Glomerular visceral epithelial cell (primary cell): ENCODE data around the gene CERS4.
"Not testable (repeated sequence)": the region's sequence is repeated elsewhere in the genome, so short reads cannot be mapped to it uniquely, and the experiment has no call there.

ENCODE experiments used
- DNase-seq: peaks from one replicate; pipeline ENCODE4 v3.0.0-alpha.2; 2016; ENCODE audit errors: extremely low spot score

CERS4 gene

DNA sequence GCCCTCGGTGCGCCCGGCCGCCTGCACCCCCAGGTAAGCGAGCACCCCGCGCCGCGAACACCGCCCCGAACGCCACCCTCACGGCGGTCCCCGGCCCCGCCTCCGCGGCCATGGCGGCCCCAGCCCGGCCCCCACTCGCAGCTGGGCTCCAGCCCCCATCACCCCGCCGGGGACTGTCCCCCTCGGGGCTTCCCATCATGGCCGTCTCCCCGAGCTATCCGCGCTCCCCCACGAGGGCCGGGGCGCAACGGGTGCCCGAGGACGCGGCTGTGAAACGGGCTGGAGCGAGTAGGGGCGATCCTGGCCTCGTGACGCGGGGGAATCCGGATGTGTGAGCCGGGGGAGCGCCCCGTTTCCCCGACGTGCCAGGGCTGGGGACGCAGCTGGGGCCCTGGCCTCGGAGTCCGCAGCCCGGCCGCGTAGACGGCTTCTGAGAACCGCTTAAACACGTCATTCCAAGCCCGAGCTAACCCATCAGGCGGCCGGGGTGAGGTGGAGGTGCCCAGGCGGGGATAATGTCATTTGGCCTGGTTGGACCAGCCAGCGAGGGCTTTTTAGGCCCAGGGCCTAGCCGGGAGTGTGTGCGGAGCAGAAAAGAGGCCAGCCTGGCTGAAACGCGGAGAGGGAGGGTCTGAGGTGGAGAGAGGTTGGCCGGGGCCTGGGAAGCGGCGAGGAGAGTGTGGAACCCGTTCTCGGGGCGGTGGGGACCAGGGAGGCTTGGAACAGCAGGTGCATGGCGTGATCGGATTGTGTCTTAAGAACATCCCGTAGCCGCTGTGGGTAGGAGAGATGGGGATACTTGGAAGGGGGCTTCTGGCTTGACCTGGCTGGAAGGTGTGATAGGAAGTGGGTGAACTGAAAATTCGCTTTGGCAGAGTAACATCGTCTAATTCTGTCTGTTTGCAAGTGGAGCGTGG, 550 bp downstream of the CERS4 start:
- peak; percentile 34 for DNase-seq

DNA sequence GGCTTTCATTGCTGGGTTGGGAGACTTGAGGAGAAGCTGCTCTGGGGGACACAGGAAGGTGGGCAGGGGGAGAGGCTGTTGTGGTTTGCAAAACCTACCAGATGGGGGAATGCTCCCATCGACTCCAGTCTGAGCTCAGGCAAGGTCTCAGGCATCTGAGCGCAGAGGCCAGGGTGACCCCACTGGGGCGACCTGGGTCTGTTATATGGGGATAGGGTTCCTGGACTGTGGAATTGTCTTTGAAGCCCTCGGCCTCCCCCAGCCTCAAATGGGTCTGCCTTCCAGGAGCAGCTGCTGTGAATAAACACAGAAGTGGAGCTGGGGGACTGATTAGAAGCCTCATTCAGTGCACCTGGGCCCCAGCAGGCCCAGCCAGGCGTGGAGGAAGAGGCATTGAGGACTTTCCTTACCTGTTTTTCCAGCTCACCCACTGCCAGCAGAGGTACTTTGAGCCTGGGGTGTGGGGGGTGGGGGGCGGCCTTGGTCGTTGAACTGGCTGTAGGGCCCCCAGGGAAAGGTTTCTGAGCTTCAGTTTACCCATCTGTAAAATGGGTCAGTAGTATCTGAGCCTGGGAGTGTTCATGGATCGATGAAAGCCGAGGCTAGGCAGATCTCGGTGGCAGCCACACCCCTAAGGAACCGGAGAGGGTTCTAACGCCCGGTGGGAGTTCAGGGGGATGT, 1.4 kb downstream of the CERS4 start:
- DNase-seq: no peak

DNA sequence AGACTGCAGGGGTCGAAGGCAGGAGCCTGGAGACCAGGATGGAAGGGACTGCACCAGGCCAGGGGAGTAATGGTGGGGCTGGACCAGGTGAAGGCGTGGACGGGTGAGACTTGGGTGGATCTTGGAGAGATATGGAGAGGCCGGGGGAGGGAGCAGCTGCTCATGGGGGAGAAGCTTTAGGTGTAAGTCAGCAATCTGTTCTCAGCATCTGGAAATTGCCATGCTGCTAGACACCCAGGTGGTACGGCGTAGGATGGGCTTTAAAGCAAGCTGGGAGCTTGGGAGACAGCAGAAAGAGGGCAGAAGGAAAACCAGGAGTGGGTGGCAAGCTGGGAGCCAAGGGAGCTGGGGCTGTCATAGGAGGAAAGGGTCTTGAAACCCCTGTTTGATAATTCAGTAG, 3.0 kb downstream of the CERS4 start:
- DNase-seq: no peak

- no peak for DNase-seq
These were observed 3.7 kb downstream of the CERS4 start for GRCh38 chr19:8212916-8213315.

- no peak for DNase-seq
These were observed 4.9 kb downstream of the CERS4 start for GRCh38 chr19:8213827-8214672.

GRCh38 chr19:8214802-8215201, 5.6 kb downstream of the CERS4 start:
- no peak for DNase-seq

DNA sequence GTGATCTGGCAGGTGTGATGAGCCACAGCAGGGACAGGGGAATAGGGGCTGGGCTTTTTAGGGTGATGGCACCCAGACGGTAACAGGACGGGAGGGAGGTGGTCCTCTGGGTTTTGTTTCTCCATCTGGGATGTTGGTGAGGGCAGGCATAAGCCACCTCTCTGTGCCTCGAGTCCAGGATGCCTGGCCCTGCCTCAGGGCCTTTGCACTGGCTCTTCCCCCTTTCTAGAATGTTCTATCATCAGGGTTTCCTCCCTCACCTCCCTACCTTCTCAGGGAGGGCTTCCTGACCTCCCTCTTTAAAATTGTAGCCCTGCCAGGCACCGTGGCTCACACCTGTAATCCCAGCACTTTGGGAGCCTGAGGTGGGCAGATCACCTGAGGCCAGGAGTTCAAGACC, 6.6 kb downstream of the CERS4 start:
- DNase-seq: no peak

- DNase-seq: no peak
These were observed 7.2 kb downstream of the CERS4 start for GRCh38 chr19:8216357-8216756.

GRCh38 chr19:8218127-8218526, 9.0 kb downstream of the CERS4 start:
- DNase-seq: not testable (repeated sequence)

DNA sequence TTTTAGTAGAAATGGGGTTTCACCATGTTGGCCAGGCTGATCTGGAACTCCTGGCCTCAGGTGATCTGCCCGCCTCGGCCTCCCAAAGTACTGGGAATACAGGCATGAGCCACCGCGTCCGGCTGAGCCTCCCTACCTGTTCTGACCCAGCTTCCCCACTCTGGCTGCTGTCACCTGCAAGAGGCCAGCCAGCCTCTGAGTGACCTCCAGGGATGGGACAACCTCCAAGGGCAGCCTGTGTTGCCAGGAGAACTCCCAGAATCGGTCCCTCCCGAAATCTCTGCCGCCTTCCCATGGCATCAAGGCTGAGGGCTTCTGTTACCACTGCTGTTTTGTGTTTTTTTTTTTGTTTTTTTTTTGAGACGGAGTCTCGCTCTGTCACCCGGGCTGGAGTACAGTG, 11.3 kb downstream of the CERS4 start:
- no peak for DNase-seq

- DNase-seq: no peak
These were observed 12.0 kb downstream of the CERS4 start for GRCh38 chr19:8221161-8221560.

GRCh38 chr19:8223442-8223841, 14.3 kb downstream of the CERS4 start:
- DNase-seq: not testable (repeated sequence)

- peak; percentile 25 for DNase-seq
These were observed 15.4 kb downstream of the CERS4 start for GRCh38 chr19:8224394-8225145.

DNA sequence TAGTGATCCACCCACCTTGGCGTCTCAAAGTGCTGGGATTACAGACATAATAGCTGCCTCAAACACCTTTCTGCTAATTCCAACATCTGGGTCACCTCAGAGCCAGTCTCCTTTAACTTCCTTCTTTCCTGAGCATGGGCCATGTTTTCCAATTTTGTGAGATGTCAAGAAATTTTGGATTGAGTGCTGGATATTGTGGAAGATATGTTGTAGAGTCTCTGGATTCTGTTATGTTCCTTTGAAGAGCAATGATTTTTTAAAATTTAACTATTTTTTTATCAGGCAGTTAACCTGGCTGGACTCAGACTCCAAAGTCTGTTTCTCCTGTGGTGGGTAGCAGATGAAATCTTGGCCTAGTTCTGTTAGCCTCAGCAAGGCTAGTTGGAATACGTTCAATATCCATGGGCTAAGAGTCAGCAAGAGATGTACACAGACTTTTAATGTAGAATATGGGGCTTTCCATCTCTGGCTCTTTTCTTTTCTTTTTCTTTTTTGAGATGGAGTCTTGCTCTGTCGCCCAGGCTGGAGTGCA, 22.0 kb downstream of the CERS4 start:
- no peak for DNase-seq

DNA sequence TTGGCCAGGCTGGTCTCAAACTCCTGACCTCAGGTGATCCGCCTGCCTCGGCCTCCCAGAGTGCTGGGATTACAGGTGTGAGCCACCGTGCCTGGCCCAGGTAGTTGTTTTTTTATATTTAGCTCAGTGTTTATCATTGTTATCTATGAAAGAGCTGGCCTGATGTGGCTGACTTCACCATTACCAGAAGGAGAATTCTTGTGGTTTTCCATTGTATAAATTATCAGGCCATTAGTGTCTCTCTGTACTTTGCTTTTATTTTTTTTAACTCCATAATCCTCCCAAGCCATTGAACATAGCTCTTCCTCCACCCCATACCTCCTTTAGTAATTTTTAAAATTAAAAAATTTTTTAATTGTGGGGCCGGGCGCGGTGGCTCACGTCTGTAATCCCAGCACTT, 24.2 kb downstream of the CERS4 start:
- no peak for DNase-seq

GRCh38 chr19:8237026-8237425, 27.9 kb downstream of the CERS4 start:
- no peak for DNase-seq

- no peak for DNase-seq
These were observed 29.1 kb downstream of the CERS4 start for GRCh38 chr19:8238251-8238650.

DNA sequence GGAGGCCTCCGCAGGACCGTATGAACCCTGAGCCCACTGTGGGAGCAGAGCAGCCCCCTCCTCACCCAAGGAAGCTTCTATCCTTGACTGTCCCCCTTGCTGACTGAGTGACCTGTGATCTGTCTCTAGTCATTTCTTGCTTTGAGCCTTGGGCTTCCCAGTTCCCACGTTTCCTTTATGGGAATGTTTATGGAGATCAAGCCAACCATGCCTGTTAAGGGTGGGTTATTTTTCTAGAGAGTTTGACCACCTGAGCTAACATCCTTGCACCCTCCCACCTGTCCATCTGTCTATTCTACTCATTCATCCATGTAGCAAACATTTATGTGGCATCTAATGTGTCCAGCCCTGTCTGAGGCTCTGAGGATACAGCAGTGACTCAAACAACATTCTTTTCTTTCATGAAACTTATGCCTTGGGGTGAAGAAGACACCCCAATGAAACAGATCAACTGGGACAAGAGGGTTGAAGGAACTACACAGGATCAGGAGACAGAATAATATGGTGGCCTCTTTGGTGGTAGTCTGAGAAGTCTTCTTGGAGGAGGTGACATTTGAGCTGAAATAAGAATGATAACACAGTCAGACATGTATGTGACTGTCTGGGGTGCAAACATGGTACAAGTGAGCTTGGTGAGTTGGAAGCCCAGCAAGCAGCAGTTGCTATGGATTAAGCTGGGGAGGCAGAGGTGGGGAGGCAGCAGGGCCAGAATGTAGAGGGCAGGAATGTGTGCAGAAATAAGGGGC, 30.5 kb downstream of the CERS4 start:
- DNase-seq: no peak

DNA sequence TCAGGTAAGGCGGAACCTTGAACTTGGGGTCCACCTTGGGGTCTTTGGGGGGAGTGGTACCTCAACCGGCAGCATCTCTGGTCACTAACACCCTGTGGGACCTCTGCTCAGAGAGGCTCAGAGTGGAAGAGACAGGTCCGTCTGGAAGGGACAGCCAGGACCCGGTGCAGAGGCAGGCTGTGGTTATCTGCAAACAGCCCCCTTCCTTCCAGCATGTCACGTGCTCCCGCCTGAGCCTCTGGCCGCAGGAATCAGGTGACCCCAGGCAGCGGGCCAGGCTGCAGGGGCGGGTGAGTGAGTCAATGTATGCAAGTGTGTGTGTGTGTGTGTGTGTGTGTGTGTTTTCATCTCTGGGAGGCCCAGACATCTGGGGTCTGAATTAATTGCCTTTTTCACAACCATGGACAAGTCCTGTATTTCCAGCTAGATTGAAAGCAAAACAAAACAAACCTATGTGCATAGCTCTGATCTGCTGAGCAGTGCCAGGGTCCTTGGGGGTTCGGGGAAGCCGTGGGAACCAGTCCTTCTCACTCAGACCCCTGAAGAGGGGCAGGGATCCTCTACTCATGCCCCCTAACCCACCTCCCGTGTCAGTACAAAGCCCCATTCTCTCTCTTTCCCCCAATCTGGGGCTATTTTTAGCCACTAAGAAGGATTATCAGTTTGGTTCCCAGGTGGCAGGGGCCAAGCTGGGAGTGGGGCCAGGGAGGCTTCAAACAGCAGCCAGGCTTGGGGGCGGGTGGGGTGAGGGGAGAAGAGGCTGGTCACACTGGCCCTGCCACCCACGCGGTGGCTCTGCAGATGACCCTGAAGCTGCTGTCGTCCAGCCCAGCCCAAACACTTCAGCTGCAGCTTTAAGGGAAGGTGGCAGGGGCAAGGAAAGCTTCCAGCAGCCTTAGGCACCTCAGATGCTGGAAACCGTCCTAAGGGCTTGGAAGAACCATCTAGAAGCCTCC, 31.4 kb downstream of the CERS4 start:
- peak; percentile 96 for DNase-seq
